Right lobe of liver (tissue), 6 donors: ENCODE results near the gene TMEM204. TPM values are rescaled to one million over a fixed set of nuclear protein-coding genes. Genes with fewer than 3 reads are reported as not detected.

Source experiments
- ATAC-seq, 4 donors: fragments of 200-7000 bp; cut with Tn5 transposase; one replicate each; pipeline ENCODE4 v1.9.1; 2020; ENCODE audit warnings: mild to moderate bottlenecking in 4 of 4, moderate library complexity in 4 of 4
- DNase-seq, 3 donors: peaks; one replicate each; pipeline ENCODE4 v3.0.0-alpha.2; 2020
- H3K27ac ChIP-seq, 3 donors: fragments of 200-600 bp; one replicate each; pipeline ENCODE4 v1.8.0; 2022
- H3K27me3 ChIP-seq, 2 donors: fragments of 200-600 bp; one replicate each; pipeline ENCODE4 v1.8.0; 2022
- H3K36me3 ChIP-seq, 4 donors: fragments of 200-600 bp; sonication (generic) in 1 of 4; one replicate each; pipeline versions ENCODE4 v1.5.1 to v1.8.0; 2017 to 2022; ENCODE audit warnings: control low read depth in 1 of 4
- H3K4me1 ChIP-seq, 4 donors: fragments of 200-600 bp; sonication (generic) in 1 of 4; one replicate each; pipeline versions ENCODE4 v1.5.1 to v1.8.0; 2017 to 2022; ENCODE audit warnings: control low read depth in 1 of 4
- H3K4me3 ChIP-seq, 3 donors: fragments of 200-600 bp; one replicate each; pipeline ENCODE4 v1.8.0; 2022
- H3K9me3 ChIP-seq, 4 donors: fragments of 200-600 bp; sonication (generic) in 1 of 4; one replicate each; pipeline versions ENCODE4 v1.5.1 to v1.8.0; 2017 to 2022; ENCODE audit warnings: control low read depth in 1 of 4
- CTCF ChIP-seq, 4 donors: fragments of 200-600 bp in 3 of 4; fragments of 450-650 bp in 1 of 4; IDR thresholded peaks; one replicate each; pipeline versions ENCODE4 v1.5.1 to v1.8.0; 2016 to 2022; ENCODE audit warnings: antibody characterized with exemption in 4 of 4, mild to moderate bottlenecking in 2 of 4
- POLR2A ChIP-seq: fragments of 450-650 bp; IDR thresholded peaks from one replicate; pipeline ENCODE4 v1.6.1; 2017; ENCODE audit warnings: antibody characterized with exemption, mild to moderate bottlenecking
- WGBS: methylation state at CpG from one replicate; pipeline ENCODE4 v1.1.6; 2018; ENCODE audit warnings: low coverage, low lambda C conversion rate; ENCODE audit not compliant: insufficient coverage; ENCODE audit errors: missing lambda C conversion rate; 5-methylcytosine and 5-hydroxymethylcytosine counted together
- intact Hi-C, 2 donors: fragments of 100-400 bp; cut with DNase I; formaldehyde crosslinking; loops; one replicate each; pipeline versions ENCODE4 v1.11.2 to v1.14.1; 2022
- total RNA-seq, 6 experiments: library from RNA; depleted of rRNA in 2 of 6; stranded (reverse); fragments of >200 nt in 2 of 6; fragmentation: NEBNext Ultra II Directional in 3 of 6; extraction: Animal tissue kit (Norgen Biotek cat#: 25700) in 3 of 6; gene quantifications; one replicate each; pipeline versions ENCODE4 v1.1.0 to v1.2.4, GENCODE V29; 2016 to 2023
- donor health status: DM: no; HTN: yes; CAD: no.
- donor health status: DM: no; HTN: no; CAD: no.
- donor health status: DM: no; HTN: no; CAD: no.
- donor health status: DM: no; HTN: yes; CAD: no.
- donor health status: DM: no; HTN: yes; CAD: no.

Gene TMEM204
- total RNA-seq, 6 experiments from 2014 or later = 4.7 to 18.7 (median 8.9) TPM

- TF ChIP-seq POLR2A (no peak), CTCF (IDR thresholded peaks at IDR 0.05) (no peak)
- peaks cover 0 to 18% (median 7%) of the 10 kb centered on the region in 4 donors for H3K36me3 ChIP-seq
These were observed 26.8 kb upstream of the TMEM204 start for GRCh38 chr16:1506494-1507213.

GRCh38 chr16:1508494-1509187 lies 24.8 kb upstream of the TMEM204 start:
- ATAC-seq (no peak), DNase-seq (peak in 1 of 3 donors; percentile 20)
- H3K27me3 ChIP-seq = no peaks in the 10 kb centered on the region
- TF ChIP-seq CTCF (IDR thresholded peaks at IDR 0.05) (no peak), POLR2A (no peak)
- intact Hi-C loops = no loop called here
- WGBS = no CpG with 5 or more reads among the region's 24 CpGs
- no peak overlapping the region for H3K27ac ChIP-seq
- H3K4me3 ChIP-seq = no peak overlapping the region
- H3K9me3 ChIP-seq = no peaks in the 10 kb centered on the region
- no peaks in the 10 kb centered on the region for H3K36me3 ChIP-seq
- H3K4me1 ChIP-seq = no peaks in the 10 kb centered on the region

More at GRCh38 chr16:1506494-1507213, 26.8 kb upstream of the TMEM204 start:
- DNase-seq (no peak), ATAC-seq (peak in 2 of 4 donors; percentile 18 to 35)
- no peaks in the 10 kb centered on the region for H3K4me1 ChIP-seq
- H3K27me3 ChIP-seq = no peaks in the 10 kb centered on the region
- no peaks in the 10 kb centered on the region for H3K9me3 ChIP-seq
- no peak overlapping the region for H3K4me3 ChIP-seq
- no peak overlapping the region for H3K27ac ChIP-seq
- no CpG with 5 or more reads among the region's 37 CpGs for WGBS
- intact Hi-C loops = no loop called here

DNA sequence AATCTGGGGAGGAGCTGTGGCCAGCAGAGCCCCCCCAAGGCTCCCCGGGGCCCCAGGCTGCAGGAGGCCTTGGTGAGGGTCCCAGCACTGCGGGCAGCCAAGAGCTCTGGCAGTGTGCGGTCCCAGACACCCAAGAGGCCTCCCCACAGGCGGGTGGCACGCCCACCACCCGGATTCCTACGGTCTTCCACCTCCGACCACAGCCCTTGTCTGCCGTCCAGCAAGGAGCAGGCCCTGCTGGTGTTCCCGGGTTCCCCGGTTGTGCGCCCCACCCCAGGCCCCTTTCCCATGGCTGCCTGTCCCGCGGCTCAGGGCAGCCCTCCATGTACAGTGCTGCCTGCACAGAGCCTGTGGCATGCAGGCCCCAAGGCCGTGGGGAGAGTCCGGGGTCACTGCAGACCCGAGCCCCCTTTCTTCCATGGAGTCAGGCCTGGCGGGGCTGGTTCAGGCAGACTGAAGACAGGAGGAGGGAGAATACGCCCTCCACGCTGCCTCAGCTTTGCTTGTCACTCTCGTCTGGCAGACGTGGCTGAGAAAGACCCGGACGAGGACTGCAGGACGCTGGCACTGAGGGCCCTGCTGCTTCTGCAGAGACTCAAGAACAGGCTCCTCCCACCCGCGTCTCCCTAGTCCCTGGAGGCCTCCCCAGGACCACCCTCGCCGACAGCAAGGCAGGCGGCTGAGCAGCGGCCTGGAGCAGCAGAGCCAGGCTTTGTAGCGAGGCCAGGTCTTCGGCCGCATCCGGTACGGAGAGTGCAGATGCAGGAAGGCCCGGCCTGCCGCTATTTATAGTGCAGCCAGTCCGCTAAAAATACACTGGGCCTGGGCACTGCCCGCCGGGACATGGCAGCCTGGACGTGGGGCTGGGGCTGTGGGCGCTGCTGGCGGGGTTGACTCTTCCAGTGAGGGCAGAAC lies 23.9 kb upstream of the TMEM204 start:
- no peaks in the 10 kb centered on the region for H3K9me3 ChIP-seq
- no peaks in the 10 kb centered on the region for H3K36me3 ChIP-seq
- H3K27me3 ChIP-seq = no peaks in the 10 kb centered on the region
- DNase-seq (peak in 2 of 3 donors; percentile 61 to 65), ATAC-seq (peak; percentile 29 to 67 (median 46))
- H3K4me1 ChIP-seq = no peaks in the 10 kb centered on the region
- intact Hi-C loops = no loop called here
- no peak for TF ChIP-seq CTCF (IDR thresholded peaks at IDR 0.05)
- TF ChIP-seq POLR2A = no peak
- H3K4me3 ChIP-seq = no peak overlapping the region
- no peak overlapping the region for H3K27ac ChIP-seq
- WGBS = 94% methylated on average over 11 of the region's 44 CpGs

- ATAC-seq = no peak
- no peaks in the 10 kb centered on the region for H3K9me3 ChIP-seq
- H3K4me3 ChIP-seq = no peak overlapping the region
- no peak for TF ChIP-seq POLR2A
- TF ChIP-seq CTCF (IDR thresholded peaks at IDR 0.05) = no peak
- intact Hi-C loops = no loop called here
- no peak overlapping the region for H3K27ac ChIP-seq
- DNase-seq = no peak
- no peaks in the 10 kb centered on the region for H3K4me1 ChIP-seq
- no peaks in the 10 kb centered on the region for H3K27me3 ChIP-seq
- WGBS = 71% methylated on average over 4 of the region's 10 CpGs
- no peaks in the 10 kb centered on the region for H3K36me3 ChIP-seq
These were observed 23.2 kb upstream of the TMEM204 start for GRCh38 chr16:1510272-1510671.
